ENCODE measurements around the gene GJA10. TPM values are rescaled to one million over a fixed set of nuclear protein-coding genes. Genes with fewer than 3 reads are reported as not detected.

GJA10 gene
- total RNA-seq, 1 donor from 2014 or later, result not detected

GRCh38 chr6:89862698-89863097, 31.6 kb upstream of the GJA10 start:
- Histone ChIP-seq H3K27me3 (ENCODE audit: control insufficient read depth, insufficient read depth, low read length) (no peaks in the 10 kb centered on the region), H3K36me3 (ENCODE audit: control insufficient read depth, insufficient read depth, low read length) (no peaks in the 10 kb centered on the region), H3K4me3 (ENCODE audit: low read depth, low read length) (no peak overlapping the region)
- DNase-seq (ENCODE audit: low read depth), result no peak
- TF ChIP-seq CTCF (IDR thresholded peaks at IDR 0.05; ENCODE audit: insufficient read depth, low read length, poor library complexity, severe bottlenecking), result no peak

- no peaks in the 10 kb centered on the region for H3K27me3 ChIP-seq (ENCODE audit: control insufficient read depth, insufficient read depth, low read length)
- H3K4me3 ChIP-seq (ENCODE audit: low read depth, low read length), result no peak overlapping the region
- no peak for DNase-seq (ENCODE audit: low read depth)
- TF ChIP-seq CTCF (IDR thresholded peaks at IDR 0.05; ENCODE audit: insufficient read depth, low read length, poor library complexity, severe bottlenecking), result no peak
- H3K36me3 ChIP-seq (ENCODE audit: control insufficient read depth, insufficient read depth, low read length), result no peaks in the 10 kb centered on the region
Observed at GRCh38 chr6:89866024-89866678, 28.1 kb upstream of the GJA10 start.

GRCh38 chr6:89873721-89874120, 20.5 kb upstream of the GJA10 start:
- H3K27me3 ChIP-seq (ENCODE audit: control insufficient read depth, insufficient read depth, low read length), result no peaks in the 10 kb centered on the region
- no peak for DNase-seq (ENCODE audit: low read depth)
- H3K4me3 ChIP-seq (ENCODE audit: low read depth, low read length), result no peak overlapping the region
- no peaks in the 10 kb centered on the region for H3K36me3 ChIP-seq (ENCODE audit: control insufficient read depth, insufficient read depth, low read length)
- no peak for TF ChIP-seq CTCF (IDR thresholded peaks at IDR 0.05; ENCODE audit: insufficient read depth, low read length, poor library complexity, severe bottlenecking)

GRCh38 chr6:89874438-89874837, 19.8 kb upstream of the GJA10 start:
- no peaks in the 10 kb centered on the region for H3K27me3 ChIP-seq (ENCODE audit: control insufficient read depth, insufficient read depth, low read length)
- H3K4me3 ChIP-seq (ENCODE audit: low read depth, low read length), result no peak overlapping the region
- TF ChIP-seq CTCF (IDR thresholded peaks at IDR 0.05; ENCODE audit: insufficient read depth, low read length, poor library complexity, severe bottlenecking), result no peak
- no peaks in the 10 kb centered on the region for H3K36me3 ChIP-seq (ENCODE audit: control insufficient read depth, insufficient read depth, low read length)
- no peak for DNase-seq (ENCODE audit: low read depth)

GRCh38 chr6:89886378-89887120, 7.7 kb upstream of the GJA10 start:
- H3K27me3 ChIP-seq (ENCODE audit: control insufficient read depth, insufficient read depth, low read length), result peaks cover 7% of the 10 kb centered on the region
- H3K36me3 ChIP-seq (ENCODE audit: control insufficient read depth, insufficient read depth, low read length), result no peaks in the 10 kb centered on the region
- no peak for TF ChIP-seq CTCF (IDR thresholded peaks at IDR 0.05; ENCODE audit: insufficient read depth, low read length, poor library complexity, severe bottlenecking)
- no peak for DNase-seq (ENCODE audit: low read depth)
- H3K4me3 ChIP-seq (ENCODE audit: low read depth, low read length), result no peak overlapping the region

All from kidney epithelial cell (primary cell).